ENCODE measurements around the gene CTAGE8.
"Not testable (repeated sequence)": the region's sequence is repeated elsewhere in the genome, so short reads cannot be mapped to it uniquely, and the experiment has no call there.

CTAGE8 gene

DNA sequence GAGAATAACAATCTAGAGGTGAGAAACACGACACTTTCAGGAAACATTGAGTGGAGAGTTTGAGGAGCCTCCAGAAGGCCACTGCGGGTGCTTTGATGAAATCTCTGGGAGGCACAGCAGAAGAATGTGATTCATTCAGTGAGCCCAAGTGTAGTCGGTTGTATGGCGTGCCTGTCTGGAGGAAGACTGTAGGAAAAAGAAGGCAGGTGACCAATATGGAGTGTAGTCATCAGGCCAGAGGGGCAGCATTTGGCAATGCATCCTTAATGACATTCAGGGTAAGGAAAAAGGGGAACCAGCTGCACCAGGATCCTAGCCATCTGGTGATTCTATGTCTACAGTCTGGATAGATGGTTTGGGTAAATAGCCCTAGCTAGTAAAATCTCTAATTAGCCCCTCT, 16.8 kb downstream of the CTAGE8 start:
- not testable (repeated sequence) for DNase-seq

DNA sequence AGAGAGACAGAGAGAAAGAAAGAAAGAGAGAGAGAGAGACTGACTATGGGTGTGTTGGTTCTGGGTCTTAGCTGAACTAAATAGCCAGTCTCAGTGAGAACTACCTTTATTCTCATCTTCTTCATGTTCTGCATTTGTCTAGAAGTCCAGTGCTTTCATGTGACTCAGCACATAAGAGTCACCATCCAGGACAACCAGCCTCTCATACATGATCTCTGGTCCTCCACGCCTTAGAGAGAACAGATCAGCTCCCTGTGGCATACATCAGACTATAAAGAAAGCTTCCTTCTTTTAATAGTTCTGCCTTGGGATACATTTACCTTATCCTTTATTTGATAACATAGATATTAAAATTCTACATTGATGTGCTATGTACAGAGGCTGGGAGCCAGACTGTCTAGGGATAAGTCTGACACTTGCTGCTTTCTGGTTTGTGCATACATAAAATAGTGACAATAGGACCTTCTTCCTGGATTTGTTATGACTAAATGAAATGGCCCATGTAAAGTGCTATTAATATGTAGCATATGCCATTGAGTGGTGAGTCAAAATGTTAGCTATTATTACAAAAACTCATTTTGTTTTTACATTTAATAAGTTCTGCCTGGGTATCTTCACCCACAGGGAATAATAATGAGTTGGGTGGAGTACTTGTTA, 21.3 kb downstream of the CTAGE8 start:
- DNase-seq, result not testable (repeated sequence)

DNA sequence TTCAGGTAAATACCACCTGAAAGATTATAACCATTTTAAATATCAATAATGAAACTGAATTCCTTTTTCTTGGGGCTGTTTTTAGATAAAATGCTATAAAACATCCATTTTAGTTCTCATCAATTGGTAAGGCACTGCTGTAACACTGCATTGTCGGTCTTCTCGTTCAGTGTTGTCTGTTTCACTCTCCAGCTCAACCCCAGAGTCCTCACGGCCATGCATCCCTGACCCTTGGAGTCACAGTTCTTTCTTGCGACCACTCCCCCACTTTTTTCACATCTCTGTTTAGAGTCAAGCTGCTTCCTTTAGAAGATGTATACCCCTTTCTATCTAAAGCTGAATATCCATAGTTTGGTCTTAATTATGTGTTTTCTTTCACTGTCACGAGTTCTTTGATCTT, 22.1 kb downstream of the CTAGE8 start:
- DNase-seq, result not testable (repeated sequence)

DNA sequence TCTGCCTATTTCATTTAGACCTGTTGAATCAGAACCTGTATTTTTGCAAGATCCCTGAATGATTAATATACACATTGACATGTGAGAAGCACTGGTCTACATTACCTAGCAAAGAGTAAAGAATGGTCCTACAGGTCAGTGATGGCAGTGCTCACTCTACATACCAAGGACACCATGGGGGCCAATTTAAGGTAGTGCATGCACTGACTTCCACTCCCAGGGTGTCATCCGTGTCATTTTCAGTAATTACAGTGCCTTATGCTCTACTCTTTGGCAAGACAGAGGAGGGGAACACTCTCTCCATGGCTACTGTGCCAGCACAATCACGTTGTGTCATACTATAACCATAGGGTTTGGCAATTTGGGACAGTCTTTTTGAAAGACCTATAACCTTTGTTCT, 23.7 kb downstream of the CTAGE8 start:
- not testable (repeated sequence) for DNase-seq

DNA sequence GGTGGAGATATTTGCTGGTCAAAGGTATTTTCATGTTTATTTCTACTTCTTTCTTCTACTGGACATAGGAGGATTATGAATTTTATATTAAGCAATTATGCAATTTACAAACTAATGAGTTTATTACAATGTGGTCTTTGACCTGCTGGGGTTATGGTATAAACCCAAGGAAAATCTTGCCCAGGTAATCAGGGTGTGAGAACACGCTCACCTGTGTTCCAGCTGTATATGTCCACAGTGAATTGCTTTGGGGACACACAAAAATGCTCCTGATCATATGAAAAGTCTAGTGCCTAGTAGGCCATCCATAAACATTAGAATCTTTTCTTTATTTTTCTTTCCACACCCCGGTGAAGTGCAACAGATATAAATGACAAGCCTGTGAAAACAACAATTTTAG, 29.7 kb downstream of the CTAGE8 start, which contains the start of gene OR2A42:
Gene OR2A42 (minus strand): TSS at position 241 of the 400 bp plus-strand sequence. CDS start 6,762 bp downstream, outside the sequence.
- not testable (repeated sequence) for DNase-seq

DNA sequence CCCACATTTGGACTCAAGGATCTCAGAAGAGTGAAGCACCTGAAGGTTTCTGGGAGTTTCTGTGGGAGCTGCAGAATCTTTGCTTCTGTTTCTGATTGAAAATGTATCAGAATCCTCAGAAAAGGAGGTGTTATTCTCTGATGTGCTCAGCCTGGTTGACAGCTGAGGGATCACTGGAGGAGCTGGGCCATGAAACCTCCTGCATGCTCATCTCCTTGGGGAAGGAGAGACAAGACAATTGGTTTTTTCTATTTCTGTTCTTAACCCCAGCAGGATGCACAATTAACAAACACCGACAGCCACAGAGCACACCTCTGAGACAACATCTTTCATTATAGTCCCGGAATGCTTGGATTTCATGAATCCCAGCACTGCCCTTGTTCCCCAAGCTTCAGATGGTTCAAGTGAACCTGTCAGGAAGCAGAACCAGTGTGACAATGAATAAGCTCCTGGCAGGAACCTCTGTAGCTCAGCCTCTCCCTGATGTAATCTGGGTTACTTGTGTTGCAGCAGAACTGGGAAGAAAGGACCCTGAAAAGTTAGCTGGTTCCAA, 30.5 kb downstream of the CTAGE8 start:
- DNase-seq, result not testable (repeated sequence)

DNA sequence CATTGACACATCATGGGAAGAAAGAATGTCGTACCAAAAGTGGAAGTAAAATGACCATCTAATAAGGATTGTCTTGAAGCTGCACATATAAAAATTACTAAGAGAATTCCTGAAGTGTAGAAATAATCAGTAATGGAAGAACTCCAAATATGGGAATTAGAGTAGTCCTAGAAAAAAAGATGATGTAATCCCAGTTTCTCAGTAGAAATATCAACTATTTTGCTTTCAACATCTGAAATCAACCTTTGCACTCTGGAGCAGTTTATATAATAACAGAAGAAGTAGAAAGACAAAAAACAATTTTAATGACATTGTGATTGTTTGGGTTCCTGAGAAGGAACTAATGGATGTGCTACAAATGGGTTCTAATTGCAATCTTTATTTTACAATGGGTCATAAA, 36.0 kb downstream of the CTAGE8 start:
- not testable (repeated sequence) for DNase-seq

DNA sequence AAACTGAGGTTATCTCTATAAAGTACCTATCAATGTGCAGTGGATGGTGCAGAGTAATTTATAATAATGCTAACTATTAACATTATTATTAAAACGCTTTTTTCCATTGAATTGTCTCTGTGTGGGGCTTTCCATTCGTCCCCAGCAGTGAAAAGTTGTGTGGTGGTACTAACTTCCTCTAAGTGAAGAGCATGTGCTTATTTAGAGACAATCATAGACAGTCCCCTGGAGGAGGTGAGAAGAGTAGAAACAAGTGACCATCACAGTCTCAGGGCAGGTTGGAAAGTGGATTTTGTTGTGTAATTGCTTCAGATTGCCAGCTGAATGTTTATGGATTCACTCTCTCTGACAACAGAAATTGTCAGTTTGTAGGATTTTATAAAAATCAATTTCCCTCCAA, 38.1 kb downstream of the CTAGE8 start:
- not testable (repeated sequence) for DNase-seq

DNA sequence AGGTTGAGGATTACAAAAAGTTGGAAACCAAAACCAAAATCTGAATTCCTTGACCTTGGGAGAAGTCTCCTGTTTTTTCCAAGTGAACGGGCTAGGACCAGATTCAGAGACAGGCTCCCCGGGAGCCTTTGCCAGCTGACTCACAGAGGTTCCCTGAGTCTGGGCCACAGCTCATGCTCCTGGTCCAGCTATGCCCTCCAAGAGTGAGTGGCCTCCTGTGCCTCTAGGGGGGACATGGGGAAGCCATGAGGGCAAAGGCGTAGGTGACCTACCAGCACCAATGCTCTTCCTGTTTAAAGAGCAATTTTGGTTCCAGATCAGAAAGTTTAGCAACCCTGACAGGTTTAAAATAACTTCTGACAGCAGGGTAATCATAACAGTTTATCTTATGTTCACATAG, 40.3 kb downstream of the CTAGE8 start:
- not testable (repeated sequence) for DNase-seq

DNA sequence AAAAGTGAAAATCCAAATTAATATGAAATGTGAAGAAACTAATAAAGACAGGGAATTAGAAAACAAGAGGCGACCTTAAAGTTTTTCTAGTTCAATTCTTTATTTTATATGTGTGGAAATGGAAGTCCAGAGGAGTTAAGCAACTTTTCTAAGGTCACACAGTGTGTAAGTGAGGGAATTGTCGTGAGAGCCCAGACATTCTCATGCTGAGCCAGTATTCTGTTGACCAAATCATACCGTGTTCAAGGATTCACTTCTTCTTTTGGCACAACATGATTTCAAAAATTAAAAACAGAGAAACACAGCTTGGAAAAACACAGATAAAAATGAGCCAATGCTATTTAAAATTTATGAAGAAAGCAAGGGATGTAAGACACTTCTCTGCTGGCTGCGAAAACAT, 42.2 kb downstream of the CTAGE8 start:
- DNase-seq, result not testable (repeated sequence)

DNA sequence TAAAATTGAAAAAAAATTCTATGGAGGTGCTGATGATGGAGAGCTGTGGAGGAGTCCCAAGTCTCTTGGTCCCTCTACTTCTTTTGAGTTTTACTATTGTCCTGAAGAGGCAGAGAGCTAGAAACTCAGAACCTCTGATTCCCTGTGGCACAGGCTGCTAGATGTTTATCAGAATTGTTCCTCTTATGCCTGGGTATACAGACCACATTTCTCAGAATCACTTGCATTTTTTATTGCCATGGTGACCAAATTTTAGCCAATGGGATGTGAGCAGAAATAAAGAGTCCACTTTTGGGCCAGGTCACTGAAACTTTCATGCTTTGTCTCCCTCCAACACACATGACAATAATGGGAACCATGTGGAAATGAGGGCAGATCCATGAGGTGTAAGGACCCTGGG, 45.4 kb downstream of the CTAGE8 start:
- not testable (repeated sequence) for DNase-seq

DNA sequence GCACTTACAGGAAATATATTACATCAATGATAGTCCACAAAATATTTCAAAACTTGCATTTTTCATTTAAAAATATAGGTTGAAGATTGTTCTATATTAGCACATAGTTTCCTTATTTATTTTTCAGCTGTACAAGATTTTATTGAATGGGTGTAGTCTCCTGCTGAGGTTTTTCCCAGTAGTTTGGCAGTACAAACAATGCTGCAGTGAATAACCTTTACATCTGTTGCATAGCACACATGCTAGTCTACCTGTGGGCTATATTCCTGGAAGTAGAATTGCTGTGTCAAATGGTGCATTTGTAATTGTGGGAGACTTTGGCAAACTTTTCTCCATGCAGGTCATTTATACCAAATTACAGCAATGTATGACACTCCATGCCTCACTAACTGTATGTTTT, 48.6 kb downstream of the CTAGE8 start:
- DNase-seq, result not testable (repeated sequence)

DNA sequence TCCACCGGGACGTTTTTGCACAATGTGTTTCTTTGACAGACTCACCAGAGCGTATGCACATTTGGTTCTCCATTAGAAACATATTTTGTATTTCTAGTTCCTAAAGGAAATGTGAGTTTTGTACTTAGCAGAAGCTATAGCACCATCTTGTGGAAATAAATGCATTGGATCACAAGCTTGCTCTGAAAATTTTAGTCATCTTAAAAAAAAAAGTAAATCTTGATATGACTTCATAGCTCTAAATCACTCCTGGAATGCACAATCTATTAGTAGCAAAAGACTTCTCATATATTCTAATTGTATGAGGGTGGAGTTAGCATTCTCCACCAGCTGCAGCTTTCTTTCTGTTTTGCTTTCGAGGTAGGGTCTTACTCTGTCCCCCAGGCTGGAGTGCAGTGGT, 49.9 kb downstream of the CTAGE8 start:
- not testable (repeated sequence) for DNase-seq

DNA sequence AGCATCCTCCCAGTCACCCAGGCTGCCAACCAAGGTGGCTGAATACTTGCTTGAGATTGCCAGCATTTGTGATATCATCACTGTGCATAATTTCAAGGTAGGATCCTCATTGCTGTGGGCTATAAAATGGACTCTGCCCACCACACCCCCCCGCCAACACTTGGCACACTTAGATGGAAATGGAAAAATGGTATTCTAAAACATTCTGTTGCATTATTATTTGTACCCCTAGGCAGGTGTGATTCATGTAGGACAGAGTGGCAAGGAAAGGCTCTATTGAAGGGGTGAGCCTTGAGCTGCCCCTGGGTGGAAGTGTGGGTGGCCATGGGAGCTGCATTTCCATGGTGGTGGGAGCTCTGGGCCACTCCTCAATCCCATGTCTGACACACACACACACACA, 50.5 kb downstream of the CTAGE8 start:
- not testable (repeated sequence) for DNase-seq

DNA sequence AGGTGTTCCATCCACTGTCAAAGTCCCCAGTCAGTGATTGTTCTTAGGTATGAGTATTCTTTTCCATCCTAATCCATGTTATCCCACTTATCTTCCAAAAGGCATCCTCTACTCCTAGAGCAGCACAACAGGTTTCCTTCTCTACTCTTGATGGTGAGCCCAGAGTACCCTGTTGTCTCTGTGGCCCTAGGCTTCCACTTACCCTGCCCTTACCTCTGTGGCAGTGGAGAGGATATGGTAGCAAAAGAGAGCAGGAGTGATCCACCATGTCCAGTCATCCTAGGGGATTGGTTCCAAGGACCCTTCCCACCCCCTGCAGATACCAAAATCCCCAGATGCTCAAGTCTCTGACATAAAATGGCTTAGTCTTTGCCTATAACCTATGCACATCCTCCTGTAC, 51.9 kb downstream of the CTAGE8 start:
- DNase-seq, result not testable (repeated sequence)

Data from NCI-H1436 (cell line).